Measurements from ENCODE around the gene MTHFD1.

GRCh38 chr14:64422005-64422404 is 33.9 kb downstream of the MTHFD1 start:
- TF ChIP-seq CTCF (IDR thresholded peaks at IDR 0.05) = no peak
- TF ChIP-seq POLR2A (IDR thresholded peaks at IDR 0.05) = no peak
- no peak for TF ChIP-seq EP300 (IDR thresholded peaks at IDR 0.05)
